Choroid plexus epithelial cell (primary cell): ENCODE measurements around the gene REL.
"Not testable (repeated sequence)": the region's sequence is repeated elsewhere in the genome, so short reads cannot be mapped to it uniquely, and the experiment has no call there.

Source experiments
- DNase-seq: peaks from one replicate; pipeline ENCODE4 v3.0.0-alpha.2; 2010; ENCODE audit warnings: low read depth
- H3K4me3 ChIP-seq: 2 replicates; pipeline ENCODE4 v1.5.1; 2011; ENCODE audit warnings: low read depth, mild to moderate bottlenecking, control low read depth, low read length, moderate library complexity
- CTCF ChIP-seq: conservative IDR thresholded peaks from 2 replicates; pipeline ENCODE4 v1.5.1; 2011; ENCODE audit warnings: low read depth, mild to moderate bottlenecking, control low read depth, inconsistent platforms, low read length, moderate library complexity

Gene REL

GRCh38 chr2:60890393-60890707, 9.0 kb downstream of the REL start:
- no peak overlapping the region for H3K4me3 ChIP-seq
- no peak for DNase-seq
- no peak for TF ChIP-seq CTCF

GRCh38 chr2:60891180-60891579, 9.8 kb downstream of the REL start:
- no peak overlapping the region for H3K4me3 ChIP-seq
- no peak for DNase-seq
- no peak for TF ChIP-seq CTCF

GRCh38 chr2:60898567-60898966, 17.2 kb downstream of the REL start:
- TF ChIP-seq CTCF = no peak
- DNase-seq = peak; percentile 11
- H3K4me3 ChIP-seq = no peak overlapping the region

GRCh38 chr2:60899230-60899891, 18.0 kb downstream of the REL start:
- no peak for DNase-seq
- H3K4me3 ChIP-seq = no peak overlapping the region
- TF ChIP-seq CTCF = no peak

GRCh38 chr2:60899892-60900249, 18.5 kb downstream of the REL start:
- H3K4me3 ChIP-seq = no peak overlapping the region
- TF ChIP-seq CTCF = no peak
- DNase-seq = no peak

GRCh38 chr2:60901296-60901695, 19.9 kb downstream of the REL start:
- not testable (repeated sequence) for H3K4me3 ChIP-seq, DNase-seq

GRCh38 chr2:60905867-60906266, 24.5 kb downstream of the REL start:
- not testable (repeated sequence) for H3K4me3 ChIP-seq, DNase-seq

- no peak overlapping the region for H3K4me3 ChIP-seq
- TF ChIP-seq CTCF = no peak
- DNase-seq = no peak
Measured at GRCh38 chr2:60906395-60906794, 25.0 kb downstream of the REL start.
